Body of pancreas (tissue), 4 donors: ENCODE measurements around the gene RMRP. TPM values are rescaled to one million over a fixed set of nuclear protein-coding genes. Genes with fewer than 3 reads are reported as not detected.
A peak's percentile ranks its signal among the peaks of the same experiment; 100 is the strongest.

ENCODE experiments used
- ATAC-seq: fragments of 150-250 bp; one replicate; pipeline ENCODE4 v1.9.1; 2016
- DNase-seq, 4 donors: peaks; one replicate each; pipeline ENCODE4 v3.0.0-alpha.2; 2019
- H3K27ac ChIP-seq, 4 donors: fragments of 200-600 bp; sonication (generic); 1 replicate in 3 of 4; 2 replicates in 1 of 4; pipeline versions ENCODE4 v1.5.1 to v1.6.1; 2016 to 2019; ENCODE audit warnings: mild to moderate bottlenecking in 1 of 4, mixed read lengths in 1 of 4, moderate library complexity in 1 of 4
- H3K27me3 ChIP-seq, 2 donors: fragments of 200-600 bp; sonication (generic); one replicate each; pipeline ENCODE4 v1.6.0; 2016; ENCODE audit warnings: mild to moderate bottlenecking in 1 of 2
- H3K36me3 ChIP-seq, 2 donors: fragments of 200-600 bp; sonication (generic); replicated peaks in 1 of 2; 2 replicates each; pipeline ENCODE4 v1.5.1; 2016; ENCODE audit warnings: low read depth in 2 of 2; ENCODE audit not compliant: insufficient read depth in 1 of 2
- H3K4me1 ChIP-seq: fragments of 200-600 bp; sonication (generic); one replicate; pipeline ENCODE4 v1.6.0; 2016
- H3K4me3 ChIP-seq, 2 donors: fragments of 200-600 bp; sonication (generic); 1 replicate in 1 of 2; 2 replicates in 1 of 2; pipeline ENCODE4 v1.5.1; 2016 to 2019
- H3K9me3 ChIP-seq, 3 donors: fragments of 200-600 bp; sonication (generic); 1 replicate in 2 of 3; 2 replicates in 1 of 3; pipeline ENCODE4 v1.5.1; 2016
- POLR2A ChIP-seq, 3 donors: fragments of 450-650 bp; IDR thresholded peaks; one replicate each; pipeline ENCODE4 v1.6.1; 2016; ENCODE audit warnings: antibody characterized with exemption in 3 of 3, mild to moderate bottlenecking in 2 of 3
- WGBS, 2 donors: methylation state at CpG; one replicate each; pipeline ENCODE4 v1.1.5; 2017; 5-methylcytosine and 5-hydroxymethylcytosine counted together
- intact Hi-C: fragments of 100-400 bp; cut with DNase I; formaldehyde crosslinking; loops from one replicate; pipeline ENCODE4 v1.15.1; 2023
- total RNA-seq, 2 donors: library from RNA; depleted of rRNA; stranded (reverse); fragments of >200 nt; gene quantifications; one replicate each; pipeline ENCODE4 v1.1.0, GENCODE V29; 2016
- TF ChIP-seq, protein P1 (sequence below), 7 experiments: fragments of 450-650 bp in 4 of 7; fragments of 200-600 bp in 3 of 7; sonication (generic) in 3 of 7; IDR thresholded peaks; one replicate each; pipeline ENCODE4 v1.5.1; 2016 to 2019; ENCODE audit warnings: antibody characterized with exemption in 7 of 7

Gene RMRP
- total RNA-seq, 2 donors from 2014 or later, result 887 to 2,577 TPM

DNA sequence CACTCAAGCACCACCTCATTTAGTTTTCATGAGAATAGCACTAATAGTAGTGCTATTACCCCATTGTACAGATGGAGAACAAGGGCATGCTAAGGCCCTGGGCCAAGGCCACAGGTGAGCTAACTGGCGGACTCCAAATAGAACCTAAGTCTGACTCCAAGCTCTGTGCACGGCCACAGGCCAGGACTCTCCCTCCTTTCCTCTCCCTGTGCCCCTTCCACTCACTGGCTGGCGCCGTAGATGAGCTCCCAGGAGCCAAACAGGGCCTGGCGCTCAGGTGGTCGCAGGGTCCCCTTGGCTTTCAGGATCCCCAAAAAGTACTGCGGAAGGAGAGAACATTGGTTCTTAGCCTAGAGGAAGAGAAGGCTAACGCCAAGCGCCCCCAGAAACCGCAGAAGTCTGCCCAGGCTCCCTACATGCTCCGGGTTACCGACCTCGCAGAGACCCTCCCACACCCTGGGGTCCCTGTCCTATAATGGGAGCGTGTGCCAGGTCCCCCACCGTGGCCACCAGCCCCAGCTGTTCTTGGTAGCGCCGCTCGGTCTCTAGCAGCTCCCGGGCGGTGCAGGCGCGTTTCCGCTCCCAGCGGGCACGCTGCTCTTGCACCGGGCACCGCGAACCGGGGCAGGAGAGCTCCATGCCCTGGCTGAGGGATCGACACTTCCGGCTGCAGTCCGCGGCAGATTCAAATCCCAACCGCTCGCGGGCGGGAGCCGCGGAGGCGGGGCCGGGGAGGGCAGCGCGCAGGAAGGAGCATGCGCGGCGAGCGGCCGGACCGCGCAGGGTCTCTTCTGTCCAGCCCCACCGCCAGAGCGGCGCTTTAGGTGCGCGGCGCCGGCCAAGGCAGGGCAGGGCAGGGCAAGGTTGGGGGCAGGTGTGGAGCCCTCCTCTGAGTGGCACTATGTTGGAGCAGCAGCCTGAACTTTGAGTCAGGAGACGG lies 7.0 kb upstream of the RMRP start, which contains the start of gene ARHGEF39:
ARHGEF39 (minus strand) TSS at position 665 of the 940 bp plus-strand sequence; CDS start at position 639, 26 bp downstream.
- peak within 1 kb of the TSS in 1 of 2 donors; percentile 12 for H3K4me3 ChIP-seq
- ATAC-seq, result peak; percentile 87
- H3K27ac ChIP-seq, result peak within 1 kb of the TSS; percentile 3 to 72 (median 37)
- intact Hi-C loops, result loop anchor here (5.0 kb wide), 1 partner anchor 32 kb away; no protein-coding TSS in a partner anchor
- H3K36me3 ChIP-seq, result no peaks in the 10 kb centered on the region
- 5 to 22% methylated on average over 11 to 58 of the region's 58 CpGs for WGBS, 2 donors
- peak; percentile 85 to 88 (median 86) for DNase-seq
- H3K4me1 ChIP-seq, result peaks cover 49% of the 10 kb centered on the region
- H3K9me3 ChIP-seq, result no peaks in the 10 kb centered on the region
- peak; percentile 13 to 66 (median 47) for TF ChIP-seq POLR2A (IDR thresholded peaks at IDR 0.05)
- TF ChIP-seq, protein P1, sequence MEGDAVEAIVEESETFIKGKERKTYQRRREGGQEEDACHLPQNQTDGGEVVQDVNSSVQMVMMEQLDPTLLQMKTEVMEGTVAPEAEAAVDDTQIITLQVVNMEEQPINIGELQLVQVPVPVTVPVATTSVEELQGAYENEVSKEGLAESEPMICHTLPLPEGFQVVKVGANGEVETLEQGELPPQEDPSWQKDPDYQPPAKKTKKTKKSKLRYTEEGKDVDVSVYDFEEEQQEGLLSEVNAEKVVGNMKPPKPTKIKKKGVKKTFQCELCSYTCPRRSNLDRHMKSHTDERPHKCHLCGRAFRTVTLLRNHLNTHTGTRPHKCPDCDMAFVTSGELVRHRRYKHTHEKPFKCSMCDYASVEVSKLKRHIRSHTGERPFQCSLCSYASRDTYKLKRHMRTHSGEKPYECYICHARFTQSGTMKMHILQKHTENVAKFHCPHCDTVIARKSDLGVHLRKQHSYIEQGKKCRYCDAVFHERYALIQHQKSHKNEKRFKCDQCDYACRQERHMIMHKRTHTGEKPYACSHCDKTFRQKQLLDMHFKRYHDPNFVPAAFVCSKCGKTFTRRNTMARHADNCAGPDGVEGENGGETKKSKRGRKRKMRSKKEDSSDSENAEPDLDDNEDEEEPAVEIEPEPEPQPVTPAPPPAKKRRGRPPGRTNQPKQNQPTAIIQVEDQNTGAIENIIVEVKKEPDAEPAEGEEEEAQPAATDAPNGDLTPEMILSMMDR (IDR thresholded peaks at IDR 0.05), result peak in 5 of 7 experiments; percentile 14 to 41 (median 33)
- H3K27me3 ChIP-seq, result no peaks in the 10 kb centered on the region

DNA sequence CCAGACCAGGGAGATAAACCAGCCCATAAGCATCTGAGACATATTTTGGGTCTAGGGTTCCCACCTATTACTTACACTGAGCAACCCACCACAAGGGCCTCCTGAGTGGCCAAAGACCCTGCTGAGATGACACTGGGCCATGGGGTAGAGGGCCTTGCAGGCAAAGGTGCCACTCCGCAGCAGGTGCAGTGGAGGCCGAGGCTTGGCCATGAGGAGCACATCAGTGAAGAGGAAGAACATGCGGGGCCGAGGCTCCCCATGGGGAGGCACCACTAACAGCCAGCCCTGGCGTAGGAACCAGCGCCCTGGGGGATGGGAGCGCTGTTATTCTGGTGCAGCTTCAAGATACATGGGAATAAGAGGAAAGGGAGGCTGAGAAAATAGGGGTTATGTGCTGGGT lies 4.6 kb upstream of the RMRP start:
- Histone ChIP-seq H3K9me3 (no peaks in the 10 kb centered on the region), H3K4me1 (peaks cover 40% of the 10 kb centered on the region), H3K27ac (peak overlapping the region in 1 of 4 donors; percentile 90), H3K4me3 (no peak overlapping the region), H3K36me3 (no peaks in the 10 kb centered on the region), H3K27me3 (no peaks in the 10 kb centered on the region)
- WGBS, 2 donors, result 85 to 94% methylated on average over 7 of the region's 7 CpGs
- intact Hi-C loops, result loop anchor here (5.0 kb wide), 1 partner anchor 35 kb away; no protein-coding TSS in a partner anchor
- DNase-seq, result no peak
- no peak for TF ChIP-seq POLR2A (IDR thresholded peaks at IDR 0.05)
- TF ChIP-seq, protein P1 (IDR thresholded peaks at IDR 0.05), result no peak
- no peak for ATAC-seq

DNA sequence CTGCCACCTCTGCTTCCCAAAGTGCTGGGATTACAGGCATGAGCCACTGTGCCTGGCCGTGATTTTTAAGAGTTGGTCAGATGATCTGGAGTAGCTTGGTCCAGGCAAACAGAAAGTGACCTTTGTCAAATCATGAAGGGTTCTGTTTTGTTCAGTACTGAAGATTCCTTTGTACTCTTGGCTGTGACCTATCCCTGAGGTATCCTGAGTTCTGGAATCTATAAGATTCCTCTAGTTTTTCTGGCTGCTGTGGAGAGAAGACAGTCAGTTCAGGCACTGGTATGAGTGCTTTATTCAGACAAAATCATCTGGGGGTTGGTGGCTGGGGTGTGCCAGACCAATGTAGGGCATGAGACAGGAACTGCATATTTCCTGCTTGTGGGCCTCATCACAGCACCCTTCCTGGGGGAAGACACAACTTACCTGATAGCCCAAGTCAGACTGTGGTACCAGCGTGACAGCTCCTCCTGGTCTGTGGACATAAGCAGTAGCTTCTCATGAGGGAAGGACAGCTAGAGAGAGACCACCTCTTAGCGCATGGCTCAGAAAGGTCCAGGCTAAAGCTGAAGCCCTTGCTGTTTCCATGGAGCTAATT lies 4.0 kb upstream of the RMRP start:
- H3K36me3 ChIP-seq, result no peaks in the 10 kb centered on the region
- H3K27ac ChIP-seq, result peak overlapping the region; percentile 19 to 90 (median 52)
- no peak for ATAC-seq
- peaks cover 46% of the 10 kb centered on the region for H3K4me1 ChIP-seq
- 19 to 58% methylated on average over 1 to 3 of the region's 3 CpGs for WGBS, 2 donors
- intact Hi-C loops, result loop anchor here (5.0 kb wide), 1 partner anchor 35 kb away; no protein-coding TSS in a partner anchor
- no peaks in the 10 kb centered on the region for H3K27me3 ChIP-seq
- no peak for DNase-seq
- H3K4me3 ChIP-seq, result no peak overlapping the region
- no peaks in the 10 kb centered on the region for H3K9me3 ChIP-seq
- TF ChIP-seq, protein P1 (IDR thresholded peaks at IDR 0.05), result no peak
- TF ChIP-seq POLR2A (IDR thresholded peaks at IDR 0.05), result no peak

DNA sequence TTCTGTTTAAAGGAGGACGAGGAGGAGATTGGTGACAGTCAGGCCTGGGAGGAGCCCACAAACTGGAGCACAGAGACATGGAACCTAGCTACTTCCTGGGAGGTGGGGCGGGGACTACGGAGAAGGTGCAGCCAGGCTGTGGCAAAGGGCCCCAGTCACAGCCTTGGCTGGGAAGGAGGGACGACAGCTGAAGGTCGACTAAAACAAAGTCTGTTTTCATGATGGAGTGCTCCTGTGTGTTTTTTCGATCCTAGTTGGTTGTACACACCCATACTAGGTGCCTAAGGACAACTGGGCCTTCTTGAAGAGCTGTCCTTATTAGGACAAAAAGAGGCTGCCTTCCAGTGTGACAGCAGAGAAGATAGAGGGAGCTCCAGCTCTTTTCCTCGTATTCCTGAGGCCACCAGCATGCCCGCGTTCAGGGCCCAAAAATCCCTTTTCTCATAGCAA lies 3.2 kb upstream of the RMRP start:
- Histone ChIP-seq H3K27me3 (no peaks in the 10 kb centered on the region), H3K4me1 (peaks cover 49% of the 10 kb centered on the region), H3K4me3 (no peak overlapping the region), H3K9me3 (no peaks in the 10 kb centered on the region), H3K27ac (peak overlapping the region; percentile 48 to 90 (median 58)), H3K36me3 (no peaks in the 10 kb centered on the region)
- ATAC-seq (no peak), DNase-seq (peak; percentile 43 to 79 (median 70))
- TF ChIP-seq, protein P1 (IDR thresholded peaks at IDR 0.05), result peak in 6 of 7 experiments; percentile 22 to 69 (median 52)
- peak in 1 of 3 donors; percentile 43 for TF ChIP-seq POLR2A (IDR thresholded peaks at IDR 0.05)
- 19 to 47% methylated on average over 9 of the region's 9 CpGs for WGBS, 2 donors
- intact Hi-C loops, result loop anchor here (5.0 kb wide), 1 partner anchor 36 kb away; no protein-coding TSS in a partner anchor
